GM19438 (cell line): ENCODE measurements around the gene FOXK2.

Experiments used
- ATAC-seq: cut with Tn5 transposase; IDR thresholded peaks from one replicate; pipeline ENCODE4 v1.9.1; 2021; ENCODE audit warnings: low read depth; ENCODE audit not compliant: unreplicated experiment

Gene FOXK2

GRCh38 chr17:82518826-82519810, at the start of gene FOXK2:
Gene FOXK2, plus strand, starts transcription at chr17:82519732. Its CDS starts 157 bp downstream, at chr17:82519889.
- peak; percentile 88 for ATAC-seq

GRCh38 chr17:82470065-82470464, 49.5 kb upstream of the FOXK2 start:
- no peak for ATAC-seq

GRCh38 chr17:82474223-82475010, 45.1 kb upstream of the FOXK2 start:
- ATAC-seq: no peak

- no peak for ATAC-seq
Observed at GRCh38 chr17:82475458-82475857, 44.1 kb upstream of the FOXK2 start.

- ATAC-seq: no peak
Observed at GRCh38 chr17:82477934-82478333, 41.6 kb upstream of the FOXK2 start.

GRCh38 chr17:82479602-82480001, 39.9 kb upstream of the FOXK2 start:
- ATAC-seq: no peak

GRCh38 chr17:82480318-82480717, 39.2 kb upstream of the FOXK2 start:
- ATAC-seq: no peak

GRCh38 chr17:82483204-82483660, 36.3 kb upstream of the FOXK2 start:
- ATAC-seq: no peak

GRCh38 chr17:82483836-82484235, 35.7 kb upstream of the FOXK2 start:
- no peak for ATAC-seq

- no peak for ATAC-seq
Observed at GRCh38 chr17:82486231-82487094, 33.1 kb upstream of the FOXK2 start.

GRCh38 chr17:82487910-82488309, 31.6 kb upstream of the FOXK2 start:
- no peak for ATAC-seq

GRCh38 chr17:82489117-82489516, 30.4 kb upstream of the FOXK2 start:
- no peak for ATAC-seq

GRCh38 chr17:82489851-82490511, 29.6 kb upstream of the FOXK2 start:
- no peak for ATAC-seq

- no peak for ATAC-seq
Observed at GRCh38 chr17:82490512-82491195, 28.9 kb upstream of the FOXK2 start.

- no peak for ATAC-seq
Observed at GRCh38 chr17:82491196-82491530, 28.4 kb upstream of the FOXK2 start.

- no peak for ATAC-seq
Observed at GRCh38 chr17:82491533-82491932, 28.0 kb upstream of the FOXK2 start.

GRCh38 chr17:82492643-82493225, 26.8 kb upstream of the FOXK2 start:
- no peak for ATAC-seq

- ATAC-seq: no peak
Observed at GRCh38 chr17:82493226-82493781, 26.2 kb upstream of the FOXK2 start.
